H9 (cell line): ENCODE measurements around the gene TMEM151B. TPM values are rescaled to one million over a fixed set of nuclear protein-coding genes. Genes with fewer than 3 reads are reported as not detected.

Experiments used
- DNase-seq: peaks from one replicate; pipeline ENCODE4 v3.0.0-alpha.2; 2017
- H2AFZ ChIP-seq: one replicate; pipeline ENCODE4 v1.6.1; 2013; ENCODE audit warnings: mild to moderate bottlenecking, low read length, control low read depth, moderate library complexity
- H2AK5ac ChIP-seq: 2 replicates; pipeline ENCODE4 v1.6.1; 2013; ENCODE audit warnings: low read length, control low read depth, mixed read lengths; ENCODE audit not compliant: insufficient read length
- H2BK120ac ChIP-seq: one replicate; pipeline ENCODE4 v1.6.1; 2013; ENCODE audit warnings: low read depth, mild to moderate bottlenecking, low read length, control low read depth, inconsistent platforms; ENCODE audit not compliant: poor library complexity, severe bottlenecking
- H2BK12ac ChIP-seq: 2 replicates; pipeline ENCODE4 v1.6.1; 2013; ENCODE audit warnings: low read length, control low read depth, mixed read lengths, low read depth; ENCODE audit not compliant: insufficient read length
- H2BK15ac ChIP-seq: 2 replicates; pipeline ENCODE4 v1.6.1; 2013; ENCODE audit warnings: low read depth, low read length, control low read depth
- H2BK20ac ChIP-seq: one replicate; pipeline ENCODE4 v1.6.1; 2013; ENCODE audit warnings: low read depth, mild to moderate bottlenecking, low read length, control low read depth, inconsistent platforms; ENCODE audit not compliant: poor library complexity, severe bottlenecking
- H2BK5ac ChIP-seq: 2 replicates; pipeline ENCODE4 v1.6.1; 2013; ENCODE audit warnings: low read length, control low read depth, mixed read lengths; ENCODE audit not compliant: insufficient read length
- H3K14ac ChIP-seq: 2 replicates; pipeline ENCODE4 v1.6.1; 2013; ENCODE audit warnings: low read length, control low read depth; ENCODE audit not compliant: insufficient read depth
- H3K18ac ChIP-seq: 2 replicates; pipeline ENCODE4 v1.6.1; 2013; ENCODE audit warnings: low read depth, mild to moderate bottlenecking, mixed read lengths, low read length, control low read depth; ENCODE audit not compliant: insufficient read length
- H3K23ac ChIP-seq: 2 replicates; pipeline ENCODE4 v1.6.1; 2013; ENCODE audit warnings: low read length, control low read depth, mixed read lengths, low read depth; ENCODE audit not compliant: insufficient read length
- H3K23me2 ChIP-seq: 2 replicates; pipeline ENCODE4 v1.6.1; 2013; ENCODE audit warnings: low read depth, mild to moderate bottlenecking, mixed read lengths, low read length, control low read depth; ENCODE audit not compliant: insufficient read length, poor library complexity, severe bottlenecking
- H3K27ac ChIP-seq: 2 replicates; pipeline ENCODE4 v1.5.1; 2013; ENCODE audit warnings: low read length, control low read depth, mixed read lengths, low read depth; ENCODE audit not compliant: insufficient read length
- H3K27me3 ChIP-seq: 2 replicates; pipeline ENCODE4 v1.6.1; 2013; ENCODE audit warnings: low read length, control low read depth, inconsistent platforms; ENCODE audit not compliant: insufficient read depth
- H3K4ac ChIP-seq: 2 replicates; pipeline ENCODE4 v1.6.1; 2013; ENCODE audit warnings: low read depth, mild to moderate bottlenecking, control low read depth, inconsistent platforms, low read length, moderate library complexity
- H3K4me1 ChIP-seq: 2 replicates; pipeline ENCODE4 v1.6.1; 2013; ENCODE audit warnings: low read length, control low read depth, inconsistent platforms; ENCODE audit not compliant: insufficient read depth
- H3K4me2 ChIP-seq: 2 replicates; pipeline ENCODE4 v1.6.1; 2013; ENCODE audit warnings: low read length, control low read depth, mixed read lengths; ENCODE audit not compliant: insufficient read length, insufficient read depth
- H3K56ac ChIP-seq: 2 replicates; pipeline ENCODE4 v1.6.1; 2013; ENCODE audit warnings: low read depth, mild to moderate bottlenecking, mixed read lengths, low read length, control low read depth; ENCODE audit not compliant: insufficient read length
- H3K79me1 ChIP-seq: 2 replicates; pipeline ENCODE4 v1.6.1; 2013; ENCODE audit warnings: low read depth, mild to moderate bottlenecking, moderate library complexity, low read length, control low read depth, inconsistent platforms; ENCODE audit not compliant: insufficient read depth, poor library complexity, severe bottlenecking
- H3K79me2 ChIP-seq: 2 replicates; pipeline ENCODE4 v1.6.1; 2013; ENCODE audit warnings: low read length, control low read depth, inconsistent platforms; ENCODE audit not compliant: insufficient read depth
- H3K9ac ChIP-seq: 2 replicates; pipeline ENCODE4 v1.6.1; 2013; ENCODE audit warnings: low read length, control low read depth, mixed read lengths; ENCODE audit not compliant: insufficient read length; ENCODE audit errors: extremely low read depth
- H3K9me3 ChIP-seq: one replicate; pipeline ENCODE4 v1.6.1; 2013; ENCODE audit warnings: low read depth, low read length, inconsistent platforms; ENCODE audit not compliant: control insufficient read depth
- H3T11ph ChIP-seq: one replicate; pipeline ENCODE4 v1.6.1; 2013; ENCODE audit warnings: mild to moderate bottlenecking, low read length, control low read depth, inconsistent platforms
- H4K20me1 ChIP-seq: one replicate; pipeline ENCODE4 v1.6.1; 2013; ENCODE audit not compliant: control insufficient read depth, insufficient read length, insufficient read depth
- H4K5ac ChIP-seq: 2 replicates; pipeline ENCODE4 v1.6.1; 2013; ENCODE audit warnings: low read depth, mild to moderate bottlenecking, mixed read lengths, low read length, control low read depth; ENCODE audit not compliant: insufficient read length
- H4K8ac ChIP-seq: replicated peaks from 2 replicates; pipeline ENCODE4 v1.6.1; 2013; ENCODE audit warnings: low read length, control low read depth, mixed read lengths, low read depth; ENCODE audit not compliant: insufficient read length
- H4K91ac ChIP-seq: 2 replicates; pipeline ENCODE4 v1.6.1; 2013; ENCODE audit warnings: low read depth, mild to moderate bottlenecking, moderate library complexity, mixed read lengths, low read length, control low read depth; ENCODE audit not compliant: insufficient read length
- H3K27ac Mint-ChIP-seq, 3 experiments: 2 replicates in 2 of 3; 3 replicates in 1 of 3; pipeline ENCODE4 v1.8.0; 2020 to 2021; ENCODE audit warnings: mixed read lengths in 3 of 3, mild to moderate bottlenecking in 1 of 3, moderate library complexity in 1 of 3
- H3K27me3 Mint-ChIP-seq: 2 replicates; pipeline ENCODE4 v1.8.0; 2021; ENCODE audit warnings: low read depth, mild to moderate bottlenecking, moderate library complexity, mixed read lengths
- H3K36me3 Mint-ChIP-seq, 3 experiments: 2 replicates in 2 of 3; 3 replicates in 1 of 3; pipeline ENCODE4 v1.8.0; 2020 to 2021; ENCODE audit warnings: low read depth in 3 of 3, mixed read lengths in 3 of 3; ENCODE audit not compliant: insufficient read depth in 1 of 3
- H3K4me1 Mint-ChIP-seq, 2 experiments: 2 replicates each; pipeline ENCODE4 v1.8.0; 2020; ENCODE audit warnings: mixed read lengths in 2 of 2
- H3K4me3 Mint-ChIP-seq, 2 experiments: 2 replicates in 1 of 2; 3 replicates in 1 of 2; pipeline ENCODE4 v1.8.0; 2020 to 2021; ENCODE audit warnings: mild to moderate bottlenecking in 2 of 2, mixed read lengths in 2 of 2, moderate library complexity in 1 of 2
- H3K9me3 Mint-ChIP-seq, 2 experiments: 2 replicates in 1 of 2; 3 replicates in 1 of 2; pipeline ENCODE4 v1.8.0; 2020; ENCODE audit warnings: mild to moderate bottlenecking in 2 of 2, mixed read lengths in 2 of 2, moderate library complexity in 1 of 2
- WGBS: extraction: QIAGEN DNeasy Blood & Tissue Kit; methylation state at CpG from one replicate; pipeline ENCODE4 v1.1.7; 2013; ENCODE audit warnings: missing lambda C conversion rate, low lambda C conversion rate, mixed read lengths; ENCODE audit not compliant: insufficient read length; ENCODE audit errors: extremely low coverage; 5-methylcytosine and 5-hydroxymethylcytosine counted together
- total RNA-seq: library from RNA; stranded (reverse); gene quantifications from 2 replicates; pipeline ENCODE4 v1.2.1, GENCODE V29; 2021
- TF ChIP-seq, protein P1 (sequence below): fragments of 200-600 bp; sonication (generic); conservative IDR thresholded peaks from 3 replicates; pipeline ENCODE4 v1.8.0; 2021; ENCODE audit warnings: antibody characterized with exemption, mild to moderate bottlenecking

Gene TMEM151B
- total RNA-seq, 1 experiment from 2014 or later: 2.4 TPM

DNA sequence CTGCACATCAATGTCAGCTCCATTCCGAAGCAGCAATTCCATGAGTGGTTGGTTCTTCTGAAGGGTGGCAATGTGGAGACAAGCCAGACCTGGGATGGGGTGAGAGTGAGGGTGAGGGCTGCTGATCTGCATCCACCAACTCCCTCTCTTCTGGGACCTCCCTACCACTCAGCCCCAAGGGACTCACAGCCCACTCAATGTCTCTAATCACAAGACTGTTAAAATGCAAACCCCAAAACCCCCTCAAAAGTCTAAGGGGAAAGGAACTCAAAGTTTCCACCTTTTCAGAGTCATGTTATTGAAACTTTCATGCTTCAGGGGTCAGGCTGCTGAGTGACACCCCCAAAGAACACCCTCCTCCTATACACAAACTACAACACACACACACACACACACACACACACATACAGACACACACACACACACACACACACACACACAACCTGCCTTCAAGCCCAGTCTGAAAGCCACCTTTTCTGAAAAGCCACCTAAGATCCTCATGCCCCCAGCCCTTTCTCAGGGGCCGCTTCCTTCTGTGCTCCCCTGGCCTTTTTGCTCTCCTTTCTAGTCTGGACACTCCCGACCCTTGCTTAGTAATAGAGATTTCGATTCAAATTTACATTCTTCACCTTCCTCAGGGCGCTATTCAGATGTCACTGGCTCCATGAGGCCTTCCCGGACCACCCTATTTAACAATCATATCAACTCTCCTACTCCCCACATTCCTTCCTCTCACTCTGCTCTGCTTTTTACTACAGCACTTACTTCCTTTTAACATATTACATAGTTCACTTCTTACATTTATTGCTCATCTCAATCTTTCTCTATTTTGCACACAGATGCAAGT is 9.6 kb upstream of the TMEM151B start:
- peaks cover 15% of the 10 kb centered on the region for H3K27me3 Mint-ChIP-seq
- H3K56ac ChIP-seq: no peak overlapping the region
- no peak overlapping the region for H3T11ph ChIP-seq
- H2BK12ac ChIP-seq: no peak overlapping the region
- H3K18ac ChIP-seq: no peak overlapping the region
- H3K9me3 Mint-ChIP-seq: no peaks in the 10 kb centered on the region; a peak in 1 of 5 replicates
- H3K27me3 ChIP-seq: no peaks in the 10 kb centered on the region
- no peak overlapping the region for H3K14ac ChIP-seq
- no peak for DNase-seq
- no peak overlapping the region for H4K8ac ChIP-seq
- no peak overlapping the region for H3K27ac Mint-ChIP-seq
- H2BK120ac ChIP-seq: no peak overlapping the region
- H3K27ac ChIP-seq: no peak overlapping the region
- H3K9ac ChIP-seq: no peak overlapping the region
- no peak overlapping the region; a peak in 1 of 5 replicates for H3K4me3 Mint-ChIP-seq
- no peaks in the 10 kb centered on the region for H3K9me3 ChIP-seq
- no peak overlapping the region for H2BK15ac ChIP-seq
- no peak overlapping the region for H2AFZ ChIP-seq
- peaks cover 21% of the 10 kb centered on the region for H3K23me2 ChIP-seq
- H3K4me1 Mint-ChIP-seq: peaks cover 44% of the 10 kb centered on the region in 2 experiments
- no peak overlapping the region for H3K23ac ChIP-seq
- peaks cover 0 to 23% (median 10%) of the 10 kb centered on the region in 3 experiments; a peak in 6 of 7 replicates for H3K36me3 Mint-ChIP-seq
- no peak overlapping the region for H2AK5ac ChIP-seq
- H3K4me1 ChIP-seq: no peaks in the 10 kb centered on the region; the same call in 1 of the 2 replicates
- no peak overlapping the region for H2BK20ac ChIP-seq
- H2BK5ac ChIP-seq: no peak overlapping the region
- H4K91ac ChIP-seq: no peak overlapping the region
- no peaks in the 10 kb centered on the region for H4K20me1 ChIP-seq
- TF ChIP-seq, protein P1, sequence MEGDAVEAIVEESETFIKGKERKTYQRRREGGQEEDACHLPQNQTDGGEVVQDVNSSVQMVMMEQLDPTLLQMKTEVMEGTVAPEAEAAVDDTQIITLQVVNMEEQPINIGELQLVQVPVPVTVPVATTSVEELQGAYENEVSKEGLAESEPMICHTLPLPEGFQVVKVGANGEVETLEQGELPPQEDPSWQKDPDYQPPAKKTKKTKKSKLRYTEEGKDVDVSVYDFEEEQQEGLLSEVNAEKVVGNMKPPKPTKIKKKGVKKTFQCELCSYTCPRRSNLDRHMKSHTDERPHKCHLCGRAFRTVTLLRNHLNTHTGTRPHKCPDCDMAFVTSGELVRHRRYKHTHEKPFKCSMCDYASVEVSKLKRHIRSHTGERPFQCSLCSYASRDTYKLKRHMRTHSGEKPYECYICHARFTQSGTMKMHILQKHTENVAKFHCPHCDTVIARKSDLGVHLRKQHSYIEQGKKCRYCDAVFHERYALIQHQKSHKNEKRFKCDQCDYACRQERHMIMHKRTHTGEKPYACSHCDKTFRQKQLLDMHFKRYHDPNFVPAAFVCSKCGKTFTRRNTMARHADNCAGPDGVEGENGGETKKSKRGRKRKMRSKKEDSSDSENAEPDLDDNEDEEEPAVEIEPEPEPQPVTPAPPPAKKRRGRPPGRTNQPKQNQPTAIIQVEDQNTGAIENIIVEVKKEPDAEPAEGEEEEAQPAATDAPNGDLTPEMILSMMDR: no peak
- no CpG with 5 or more reads among the region's 6 CpGs for WGBS
- no peaks in the 10 kb centered on the region for H3K79me1 ChIP-seq
- H3K79me2 ChIP-seq: no peaks in the 10 kb centered on the region
- H4K5ac ChIP-seq: no peak overlapping the region
- no peak overlapping the region for H3K4ac ChIP-seq
- no peak overlapping the region for H3K4me2 ChIP-seq
